Activated CD8-positive, alpha-beta memory T cell treated with anti-CD3 and anti-CD28 coated beads for 1 hour (primary cell): ENCODE results near the gene KRTAP29-1.

Source experiments
- DNase-seq, 2 donors: peaks; one replicate each; pipeline ENCODE4 v3.0.0-alpha.2; 2020; ENCODE audit warnings: low read depth in 1 of 2; ENCODE audit errors: extremely low read depth in 1 of 2

Gene KRTAP29-1

DNA sequence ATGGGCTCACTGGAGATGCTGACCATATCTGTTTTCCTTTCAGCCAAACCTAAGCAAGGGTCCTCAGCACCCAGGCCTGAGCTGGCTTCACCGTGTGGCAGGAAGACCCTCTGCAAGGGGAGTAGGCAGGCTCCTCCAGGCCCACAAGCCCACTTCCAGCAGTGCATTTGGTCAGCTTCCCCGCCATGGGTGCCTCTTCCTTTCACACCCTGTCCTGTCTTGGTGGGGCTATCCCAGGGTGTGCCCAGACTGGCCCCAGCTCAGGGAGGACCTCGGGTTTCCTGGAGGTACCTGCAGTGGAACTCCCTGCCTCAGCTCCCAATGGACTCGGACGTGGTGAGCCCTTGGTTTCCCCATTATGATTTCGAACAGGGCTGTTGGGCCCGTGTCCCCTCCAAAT, 25.6 kb upstream of the KRTAP29-1 start:
- DNase-seq, result no peak

DNA sequence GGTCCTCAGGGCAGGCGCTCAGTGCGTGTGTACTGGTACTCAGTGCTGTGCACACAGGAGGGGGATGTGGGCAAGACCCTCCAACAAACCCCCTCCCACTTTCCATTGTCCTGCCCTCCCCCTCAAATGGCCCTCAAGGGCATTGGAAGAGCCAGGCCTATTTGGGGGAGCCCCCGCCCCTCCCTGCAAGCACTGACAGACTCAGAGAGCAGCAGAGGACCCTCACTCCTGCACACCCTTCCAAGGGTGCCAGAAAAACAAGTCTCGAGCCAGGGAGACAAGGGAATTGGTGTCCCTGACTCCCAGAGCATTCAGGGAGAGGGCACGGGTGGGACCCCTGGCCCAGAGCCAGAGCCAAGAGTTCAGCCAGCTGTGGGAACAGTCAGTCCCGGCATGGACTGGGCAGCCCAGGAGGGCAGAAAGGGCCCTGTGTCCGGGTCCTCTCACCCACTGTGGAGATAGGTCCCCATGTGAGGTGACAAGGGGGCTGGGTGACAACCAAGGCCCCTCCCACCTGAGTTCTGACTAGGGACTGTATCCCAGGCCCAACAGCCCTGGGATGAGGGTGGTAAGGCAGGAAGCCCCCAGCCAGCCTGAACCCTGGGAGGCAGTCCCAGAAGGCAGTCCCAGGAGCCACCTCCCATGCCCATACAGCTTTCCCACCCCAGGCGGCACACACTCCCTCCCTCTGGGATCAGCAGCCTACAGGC, 24.9 kb upstream of the KRTAP29-1 start:
- DNase-seq, result no peak

DNA sequence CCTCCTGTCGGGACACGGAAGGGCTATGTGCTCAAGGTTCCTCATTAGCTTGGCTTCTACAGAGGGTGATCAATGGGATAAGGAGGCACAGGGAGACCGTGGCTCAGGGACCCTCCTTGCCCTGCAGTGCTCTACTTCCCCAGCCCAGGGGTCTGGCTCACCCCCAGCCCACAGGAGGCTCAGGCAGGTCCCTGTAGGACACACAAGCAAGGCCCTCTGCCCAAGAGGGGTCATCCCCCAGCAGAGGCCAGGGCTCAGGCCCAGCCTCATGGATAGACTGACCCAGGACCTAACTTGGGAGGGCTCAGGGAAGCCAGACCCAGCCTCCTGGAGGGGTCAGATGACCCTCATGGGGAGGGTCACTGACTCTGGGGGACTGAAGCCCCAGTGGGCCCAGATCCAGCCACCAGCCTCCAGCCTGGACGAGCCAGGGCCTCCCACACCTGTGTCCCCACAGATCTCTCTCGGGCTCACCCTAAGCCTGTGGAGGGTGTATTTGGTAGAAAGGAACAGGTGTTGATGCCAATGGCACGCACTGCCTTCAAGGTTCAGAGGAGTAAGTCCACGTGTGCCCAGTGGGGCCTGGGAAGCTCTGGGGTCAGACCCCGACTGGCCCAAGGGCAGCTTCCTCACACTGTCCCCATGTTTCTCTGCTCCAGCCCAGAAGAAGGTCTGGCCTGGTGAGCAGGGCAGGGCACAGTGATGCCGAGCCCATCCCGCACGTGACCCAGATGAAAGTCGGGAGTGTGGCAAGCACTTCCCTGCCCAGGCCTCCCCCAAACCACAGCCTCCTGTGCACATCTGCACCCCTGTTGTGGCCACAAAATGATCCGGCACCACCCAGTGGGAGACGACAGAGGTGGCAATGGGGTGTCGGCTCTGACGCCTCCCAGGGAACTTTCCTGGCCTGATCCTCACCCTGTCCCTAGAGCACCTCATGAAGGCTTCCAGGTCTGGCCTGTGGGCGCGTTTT, 23.8 kb upstream of the KRTAP29-1 start:
- no peak for DNase-seq

DNA sequence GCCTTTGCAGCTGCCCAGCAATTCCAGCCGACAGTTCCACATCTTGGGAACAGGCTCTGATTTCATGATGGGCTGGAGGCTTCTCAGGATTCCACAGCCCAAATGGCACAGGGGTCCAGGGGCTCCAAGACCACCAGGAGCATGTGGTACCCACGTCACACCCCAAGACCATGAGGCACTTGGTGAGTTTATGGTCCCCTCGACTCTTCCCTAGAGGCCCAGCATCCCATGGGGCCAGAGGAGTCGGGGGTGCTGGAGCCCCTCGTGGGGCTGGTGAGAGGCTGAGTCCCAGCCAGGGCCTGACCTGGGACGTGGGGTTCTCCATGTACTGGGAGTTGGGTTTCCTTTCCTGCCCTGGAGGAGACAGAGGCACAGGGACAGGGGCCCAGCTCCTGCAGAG, 23.0 kb upstream of the KRTAP29-1 start:
- DNase-seq, result no peak

DNA sequence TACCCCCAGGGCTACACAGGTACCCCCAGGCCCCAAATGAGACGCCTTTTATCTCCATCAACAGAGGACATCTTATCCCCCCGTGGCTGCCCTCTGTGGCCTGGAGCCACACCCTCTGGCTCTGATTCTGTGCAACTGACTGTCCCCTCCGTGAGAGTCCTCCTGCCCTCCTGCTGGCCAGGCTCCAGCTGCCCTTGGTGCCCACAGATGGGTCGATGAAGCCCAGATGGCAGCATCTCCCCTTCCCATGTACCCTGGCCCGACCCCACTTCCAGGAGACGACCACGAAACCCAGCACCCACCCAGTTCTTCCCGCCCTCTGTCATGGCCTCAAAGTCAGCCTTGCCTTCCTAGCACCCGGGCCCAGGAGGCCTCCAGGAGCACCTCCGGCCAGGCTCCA, 22.5 kb upstream of the KRTAP29-1 start:
- DNase-seq, result no peak

DNA sequence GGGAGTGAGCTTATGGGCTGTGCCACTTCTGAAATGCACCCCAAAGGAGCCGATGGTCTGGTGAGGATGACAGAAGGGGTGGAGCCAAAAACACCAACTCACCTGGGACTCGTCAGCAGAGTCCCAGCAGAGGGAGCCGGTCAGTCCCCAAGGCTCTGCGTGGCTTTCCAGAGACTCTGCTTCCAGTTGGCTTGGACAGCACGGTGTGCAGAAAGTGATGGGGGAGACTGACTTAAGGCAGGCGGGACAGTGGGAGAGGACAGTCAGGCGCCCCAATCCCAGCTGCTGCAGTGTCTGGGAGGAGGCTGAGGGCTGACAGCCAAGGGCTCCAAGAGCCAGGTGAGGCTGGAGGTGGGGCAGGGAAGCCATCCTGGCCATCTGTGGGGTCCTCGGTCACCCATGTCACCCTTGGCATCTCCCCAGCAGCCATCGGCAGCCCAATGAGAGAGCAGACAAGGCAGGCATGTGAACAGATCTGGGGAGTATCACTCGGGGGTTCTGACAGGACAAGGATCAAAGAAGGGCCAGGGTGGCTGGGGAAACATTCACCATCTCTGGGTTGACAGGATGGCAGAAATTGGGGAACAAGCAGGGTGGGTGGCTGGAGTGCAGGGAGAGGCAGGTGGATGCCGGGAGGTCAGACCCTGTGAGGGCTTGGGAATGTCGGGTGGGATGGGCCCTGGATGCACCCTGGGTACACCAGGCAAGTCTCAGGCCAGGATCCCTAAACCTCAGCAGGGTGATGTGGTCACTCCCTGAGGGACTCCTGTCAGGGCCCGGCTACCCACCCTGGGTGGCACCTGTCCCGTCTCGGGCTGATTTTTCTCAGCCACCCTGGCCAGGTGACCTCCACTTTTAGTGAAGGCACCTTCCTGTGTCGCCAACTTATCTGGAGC, 21.8 kb upstream of the KRTAP29-1 start:
- no peak for DNase-seq

DNA sequence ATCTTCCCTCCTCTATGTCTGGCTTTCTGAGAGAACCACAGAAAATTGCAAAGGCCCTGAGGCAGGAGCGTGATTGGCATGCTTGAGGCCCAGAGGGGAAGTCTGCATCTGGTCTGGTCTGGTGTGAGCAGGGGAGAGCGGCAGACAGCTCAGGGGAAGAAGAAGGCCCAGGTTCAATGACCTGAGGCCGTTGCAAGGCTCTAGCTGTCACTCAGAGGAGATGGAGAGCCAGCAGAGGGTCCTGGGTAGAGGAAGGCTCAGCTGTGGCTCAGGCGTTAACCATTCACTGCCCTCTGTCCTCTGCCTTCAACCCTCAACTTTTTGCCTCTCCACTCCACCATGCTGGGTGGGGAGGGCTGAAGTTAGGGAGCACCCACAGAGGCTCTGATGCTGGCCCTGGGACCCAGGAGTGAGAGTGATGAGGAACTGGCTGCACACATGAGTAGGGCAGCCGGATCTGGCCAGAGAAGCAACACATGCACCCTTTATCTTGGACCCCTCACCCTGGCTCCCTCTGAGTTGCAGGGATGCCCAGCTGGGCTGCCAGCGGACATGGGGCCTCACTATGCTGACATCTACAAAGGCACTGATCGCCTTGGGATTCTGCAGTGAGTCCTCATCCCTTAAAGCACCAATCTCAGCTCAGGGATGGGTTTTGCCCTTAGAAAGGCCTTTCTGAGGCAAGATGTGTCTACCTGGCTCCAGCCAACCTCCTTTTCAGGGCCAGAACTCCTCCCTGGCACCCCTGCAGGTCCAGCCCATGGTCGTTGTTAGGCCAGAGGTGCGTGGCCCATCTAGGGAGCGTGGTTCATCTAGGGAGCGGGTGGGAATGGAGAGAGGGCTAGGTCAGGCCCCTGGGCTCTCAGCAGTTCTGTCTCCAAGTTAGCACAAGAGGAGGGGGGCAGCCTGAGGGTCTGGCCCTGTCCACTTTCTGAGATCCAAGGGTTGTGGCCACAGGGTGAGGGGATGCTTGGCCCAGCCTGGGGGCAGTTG, 20.5 kb upstream of the KRTAP29-1 start:
- no peak for DNase-seq

DNA sequence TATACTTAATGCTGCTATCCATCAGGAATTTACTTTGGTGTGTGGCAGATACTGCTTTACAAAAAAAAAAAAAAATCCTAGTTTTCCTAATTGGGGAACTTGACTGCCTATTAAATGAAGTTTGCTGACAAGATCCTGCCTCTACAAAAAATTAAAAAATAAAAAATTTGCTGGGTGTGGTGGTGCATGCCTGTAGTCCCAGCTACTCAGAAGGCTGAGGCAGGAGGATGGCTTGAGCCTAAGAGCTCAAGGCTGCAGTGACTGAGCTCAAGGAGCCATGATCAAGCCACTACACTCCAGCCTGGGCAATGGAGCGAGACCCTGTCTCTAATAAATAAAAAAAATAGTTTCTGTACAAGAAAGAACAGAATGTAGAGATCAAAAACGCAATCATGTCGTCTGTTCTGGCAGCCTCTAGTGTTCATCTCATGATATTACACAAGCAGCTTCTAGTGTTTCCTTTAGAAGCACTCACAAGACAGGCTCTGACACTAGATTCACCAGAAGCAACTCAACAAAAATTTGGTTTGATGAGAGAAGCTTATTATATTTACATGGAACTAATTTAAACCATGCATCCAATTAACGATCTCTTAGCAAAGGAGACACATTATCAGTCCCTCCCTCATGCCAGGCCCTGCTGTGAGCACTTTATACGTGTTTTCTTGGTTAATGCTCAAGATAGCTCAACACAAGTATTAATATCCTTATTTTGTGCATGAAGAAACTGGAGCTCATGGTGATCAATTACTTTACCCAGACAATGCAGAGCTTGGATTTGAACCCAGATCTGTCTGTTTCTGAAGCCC, 19.6 kb upstream of the KRTAP29-1 start:
- DNase-seq, result no peak

DNA sequence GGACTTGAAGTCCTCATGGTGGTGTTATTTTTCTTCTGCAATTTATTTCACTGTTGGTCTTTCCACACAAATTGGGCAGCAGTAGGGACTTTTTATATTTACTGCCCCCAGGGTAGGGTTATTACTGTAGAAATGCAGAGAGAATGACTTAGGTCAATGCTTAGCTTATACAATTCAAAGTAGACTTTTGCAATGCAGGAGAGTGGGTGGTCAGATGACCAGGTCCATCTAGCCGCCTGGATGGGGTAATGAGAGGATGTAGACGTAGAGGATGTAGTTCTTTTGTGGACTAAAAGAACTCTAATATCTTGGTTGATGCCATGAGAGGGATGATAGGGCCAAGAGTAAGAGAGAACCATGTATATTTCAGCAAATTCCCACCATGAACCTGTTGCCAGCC, 15.6 kb upstream of the KRTAP29-1 start:
- DNase-seq, result no peak

DNA sequence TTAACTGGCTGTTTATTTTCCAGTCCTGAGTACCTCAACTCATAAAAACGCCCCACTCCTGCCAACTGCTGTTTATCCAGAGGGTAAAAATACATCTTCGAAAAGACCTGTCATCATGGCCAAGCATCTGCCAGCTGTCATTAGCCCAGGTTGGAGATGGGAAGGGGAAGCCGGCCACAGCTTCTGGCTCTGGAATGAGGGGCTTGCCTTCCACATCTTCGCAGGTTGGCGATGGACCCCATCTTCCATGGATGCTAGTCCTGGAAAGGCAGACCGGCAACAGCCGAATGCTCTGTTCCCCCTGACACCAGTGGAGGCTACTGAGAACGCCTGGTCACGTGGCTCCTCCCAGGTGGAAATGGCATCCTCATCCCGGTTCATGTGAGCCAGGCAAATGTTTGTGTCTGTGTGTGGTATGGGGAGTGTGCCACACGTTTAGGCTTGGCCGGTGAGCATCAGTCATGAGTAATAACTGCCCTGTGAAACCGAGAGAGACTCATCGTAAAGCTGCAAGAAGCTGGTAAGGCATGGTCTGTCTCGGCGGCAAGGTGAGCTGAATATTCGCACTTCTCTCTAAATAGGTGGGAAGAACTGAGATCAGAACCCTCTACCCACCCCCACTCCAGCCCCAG, 13.3 kb upstream of the KRTAP29-1 start:
- no peak for DNase-seq

DNA sequence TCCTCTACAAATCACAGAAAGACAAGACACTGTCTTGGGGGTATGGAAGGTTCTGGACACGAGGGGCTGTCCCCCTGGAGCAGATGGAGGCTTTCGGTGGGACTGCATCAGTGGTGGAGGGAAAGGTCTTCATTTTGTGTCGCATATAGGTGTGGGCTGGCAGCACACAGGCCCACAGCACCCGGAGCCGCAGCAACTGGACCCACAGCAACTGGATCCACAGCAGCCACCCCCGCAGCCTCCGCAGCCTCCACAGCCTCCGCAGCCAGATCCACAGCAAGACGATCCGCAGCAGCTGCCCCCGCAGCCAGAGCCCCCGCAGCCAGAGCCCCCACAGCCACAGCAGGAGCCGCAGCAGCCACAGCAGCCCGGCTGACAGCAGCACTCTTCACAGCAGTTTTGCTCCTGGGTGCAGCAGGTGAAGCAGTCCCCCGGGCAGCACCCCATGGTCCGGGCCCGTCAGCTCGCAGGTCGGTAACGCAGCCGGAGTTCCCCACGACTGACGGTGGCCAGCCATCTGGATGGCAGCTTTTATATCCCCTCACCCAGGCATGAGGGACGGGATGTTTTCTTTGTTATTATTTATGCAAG, 12.6 kb upstream of the KRTAP29-1 start, which contains the start of gene KRTAP17-1:
Gene KRTAP17-1, minus strand, starts transcription at position 507 of the 591 bp plus-strand sequence. Its CDS starts 60 bp downstream, at position 447.
- DNase-seq, result no peak

DNA sequence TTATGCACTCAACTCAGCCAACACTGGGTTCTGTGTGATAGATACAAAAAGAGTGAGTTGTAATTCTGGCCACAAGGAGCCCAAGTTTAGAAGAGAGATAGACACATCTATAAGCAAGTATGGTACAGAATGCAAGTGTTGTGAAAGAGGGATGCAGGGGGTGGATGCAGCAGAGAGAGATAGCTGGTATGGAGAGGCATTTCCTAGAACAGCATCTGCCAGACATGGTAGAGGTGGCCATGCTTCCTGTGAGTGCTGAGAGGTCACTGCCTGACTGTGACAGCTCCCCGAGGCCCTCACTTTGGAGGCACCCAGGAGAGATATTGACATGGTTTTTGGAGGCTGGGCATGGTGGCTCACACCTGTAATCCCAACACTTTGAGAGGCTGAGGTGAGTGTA, 8.5 kb upstream of the KRTAP29-1 start:
- DNase-seq, result no peak

DNA sequence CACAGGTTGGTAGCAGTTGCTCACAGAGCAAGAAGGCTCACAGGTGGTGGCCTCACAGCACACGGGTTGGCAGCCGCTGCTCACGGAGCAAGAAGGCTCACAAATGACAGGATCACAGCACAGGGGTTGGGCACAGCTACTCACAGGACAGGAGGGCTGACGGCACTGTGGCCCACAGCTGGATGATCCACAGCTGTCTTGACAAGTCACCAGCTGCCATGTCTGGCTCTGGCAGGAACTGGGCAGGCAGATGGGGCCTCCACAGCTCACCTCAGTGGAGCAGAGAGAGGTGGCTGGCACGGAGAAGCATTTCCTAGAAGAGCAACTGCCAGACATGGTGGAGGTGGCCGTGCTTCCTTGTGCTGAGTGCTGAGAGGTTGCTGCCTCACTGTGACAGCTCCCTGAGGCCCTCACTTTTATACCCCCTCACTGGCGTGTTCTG, 6.3 kb upstream of the KRTAP29-1 start, which contains the start of gene KRTAP16-1:
Gene KRTAP16-1, minus strand, starts transcription at position 392 of the 442 bp plus-strand sequence. Its CDS starts 56 bp downstream, at position 336.
- DNase-seq, result peak in 1 of 2 donors; percentile 14

DNA sequence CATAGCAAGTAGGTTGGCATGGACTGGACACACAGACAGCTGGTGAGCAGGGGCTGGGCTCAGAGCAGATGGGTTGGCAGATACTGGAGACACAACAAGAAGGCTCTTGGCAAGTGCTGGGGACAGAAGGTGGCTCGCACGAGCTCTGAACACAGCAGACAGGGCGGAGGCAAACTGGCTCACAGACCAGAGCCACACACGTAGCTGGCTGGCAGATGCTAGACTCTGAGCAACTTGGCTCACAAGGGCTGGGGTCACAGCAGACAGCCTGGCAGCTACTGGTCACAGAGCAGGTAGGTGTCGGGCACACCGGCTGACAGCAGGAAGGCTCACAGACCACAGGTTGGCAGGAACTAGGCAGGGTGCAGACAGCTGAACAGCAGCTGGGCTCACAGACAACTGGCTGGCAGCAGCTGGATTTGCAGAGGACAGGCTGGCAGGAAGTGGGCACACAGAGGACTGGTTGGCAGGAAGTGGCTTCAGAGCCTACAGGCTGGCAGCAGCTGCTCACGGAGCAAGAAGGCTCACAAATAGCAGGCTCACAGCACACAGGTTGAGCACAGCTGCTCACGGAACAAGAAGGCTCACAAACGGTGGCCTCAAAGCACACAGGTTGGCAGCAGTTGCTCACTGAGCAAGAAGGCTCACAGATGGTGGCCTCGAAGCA, 5.7 kb upstream of the KRTAP29-1 start:
- peak; percentile 51 to 52 for DNase-seq

DNA sequence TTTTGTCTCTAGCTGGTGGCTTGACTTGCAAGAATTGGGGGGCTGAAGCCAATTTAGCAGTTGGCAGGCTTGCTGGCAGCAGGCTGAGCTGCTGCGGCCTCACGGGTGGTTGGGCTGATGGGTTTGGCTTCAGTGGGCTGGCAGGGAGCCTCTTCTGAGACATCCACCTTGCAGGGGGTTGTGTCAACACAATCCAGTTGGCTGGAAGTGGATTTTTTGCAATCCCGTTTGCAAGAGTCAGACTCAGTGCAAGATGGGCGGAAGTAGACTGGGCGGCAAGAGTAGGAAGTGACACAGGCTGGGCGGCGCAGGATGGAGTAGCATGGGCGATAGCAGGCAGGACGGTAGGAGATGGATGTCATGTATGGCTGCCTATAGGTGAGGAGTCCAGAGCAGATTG, 5.0 kb upstream of the KRTAP29-1 start:
- DNase-seq, result no peak

DNA sequence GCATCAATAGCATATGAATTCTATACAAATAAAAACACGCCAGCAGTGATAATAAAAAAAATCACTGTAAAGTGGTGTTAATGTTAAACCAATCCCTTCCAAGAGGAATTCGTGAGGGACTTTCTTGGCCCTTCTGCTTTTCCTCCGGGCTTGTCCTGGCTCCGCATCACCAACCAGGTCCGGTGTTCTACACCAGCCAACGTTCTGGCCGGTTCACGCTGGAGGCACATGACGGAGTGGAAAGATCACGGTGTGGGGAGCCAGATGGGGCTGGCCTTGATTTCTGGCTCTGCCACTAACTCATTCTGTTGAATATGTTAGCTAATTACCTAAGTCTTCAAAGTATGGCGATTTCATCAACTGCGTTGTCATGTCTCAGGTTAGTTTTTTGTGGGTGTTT, 1.4 kb upstream of the KRTAP29-1 start:
- no peak for DNase-seq

DNA sequence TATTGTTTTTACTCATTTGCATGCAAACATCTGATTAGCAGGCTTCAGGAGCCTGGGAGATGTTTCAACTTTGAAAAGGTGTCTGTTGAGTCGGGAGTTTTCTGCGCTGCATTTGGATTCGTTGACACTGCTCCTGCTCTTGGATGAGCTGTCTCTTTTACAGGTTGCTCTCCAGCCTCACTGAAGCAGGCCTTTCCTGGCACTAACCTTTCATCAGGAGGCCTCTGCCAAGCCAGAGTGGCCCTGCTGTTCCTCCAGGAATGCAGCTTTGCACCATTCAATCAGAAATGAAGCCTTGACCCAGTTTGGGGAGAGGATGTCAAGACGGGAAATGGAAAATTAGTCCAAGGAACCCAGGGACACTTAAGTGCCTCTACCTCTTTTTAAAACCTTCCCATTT, 330 bp upstream of the KRTAP29-1 start:
- DNase-seq, result no peak
